Measurements from ENCODE around the gene METTL13.

DNA sequence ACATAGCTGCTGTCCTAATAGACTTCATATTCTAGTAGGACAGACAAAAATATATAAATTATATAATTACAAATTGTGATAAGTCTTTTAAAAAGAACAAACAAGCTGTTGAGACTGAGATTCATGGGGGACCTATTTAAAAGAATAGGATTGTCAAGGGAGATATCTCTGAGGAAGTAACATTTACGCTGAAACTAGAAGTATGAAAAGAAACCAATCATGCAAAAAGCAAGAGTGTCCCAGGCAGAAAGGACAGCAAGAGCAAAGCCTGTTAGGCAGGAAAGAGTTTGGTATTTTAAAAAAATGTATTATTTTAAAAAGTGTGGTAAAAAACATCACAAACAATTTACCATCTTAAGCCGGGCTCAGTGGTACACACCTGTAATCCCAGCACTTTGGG lies 9.1 kb upstream of the METTL13 start:
- TF ChIP-seq, protein P1, sequence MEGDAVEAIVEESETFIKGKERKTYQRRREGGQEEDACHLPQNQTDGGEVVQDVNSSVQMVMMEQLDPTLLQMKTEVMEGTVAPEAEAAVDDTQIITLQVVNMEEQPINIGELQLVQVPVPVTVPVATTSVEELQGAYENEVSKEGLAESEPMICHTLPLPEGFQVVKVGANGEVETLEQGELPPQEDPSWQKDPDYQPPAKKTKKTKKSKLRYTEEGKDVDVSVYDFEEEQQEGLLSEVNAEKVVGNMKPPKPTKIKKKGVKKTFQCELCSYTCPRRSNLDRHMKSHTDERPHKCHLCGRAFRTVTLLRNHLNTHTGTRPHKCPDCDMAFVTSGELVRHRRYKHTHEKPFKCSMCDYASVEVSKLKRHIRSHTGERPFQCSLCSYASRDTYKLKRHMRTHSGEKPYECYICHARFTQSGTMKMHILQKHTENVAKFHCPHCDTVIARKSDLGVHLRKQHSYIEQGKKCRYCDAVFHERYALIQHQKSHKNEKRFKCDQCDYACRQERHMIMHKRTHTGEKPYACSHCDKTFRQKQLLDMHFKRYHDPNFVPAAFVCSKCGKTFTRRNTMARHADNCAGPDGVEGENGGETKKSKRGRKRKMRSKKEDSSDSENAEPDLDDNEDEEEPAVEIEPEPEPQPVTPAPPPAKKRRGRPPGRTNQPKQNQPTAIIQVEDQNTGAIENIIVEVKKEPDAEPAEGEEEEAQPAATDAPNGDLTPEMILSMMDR (IDR thresholded peaks at IDR 0.05; ENCODE audit: poor library complexity, severe bottlenecking) = no peak
- no peak for TF ChIP-seq RAD21 (conservative IDR thresholded peaks at IDR 0.05)
- no peak for TF ChIP-seq EZH2 (IDR thresholded peaks at IDR 0.05; ENCODE audit: borderline replicate concordance, insufficient read depth, low read length, poor library complexity, severe bottlenecking)
- TF ChIP-seq, protein P2, sequence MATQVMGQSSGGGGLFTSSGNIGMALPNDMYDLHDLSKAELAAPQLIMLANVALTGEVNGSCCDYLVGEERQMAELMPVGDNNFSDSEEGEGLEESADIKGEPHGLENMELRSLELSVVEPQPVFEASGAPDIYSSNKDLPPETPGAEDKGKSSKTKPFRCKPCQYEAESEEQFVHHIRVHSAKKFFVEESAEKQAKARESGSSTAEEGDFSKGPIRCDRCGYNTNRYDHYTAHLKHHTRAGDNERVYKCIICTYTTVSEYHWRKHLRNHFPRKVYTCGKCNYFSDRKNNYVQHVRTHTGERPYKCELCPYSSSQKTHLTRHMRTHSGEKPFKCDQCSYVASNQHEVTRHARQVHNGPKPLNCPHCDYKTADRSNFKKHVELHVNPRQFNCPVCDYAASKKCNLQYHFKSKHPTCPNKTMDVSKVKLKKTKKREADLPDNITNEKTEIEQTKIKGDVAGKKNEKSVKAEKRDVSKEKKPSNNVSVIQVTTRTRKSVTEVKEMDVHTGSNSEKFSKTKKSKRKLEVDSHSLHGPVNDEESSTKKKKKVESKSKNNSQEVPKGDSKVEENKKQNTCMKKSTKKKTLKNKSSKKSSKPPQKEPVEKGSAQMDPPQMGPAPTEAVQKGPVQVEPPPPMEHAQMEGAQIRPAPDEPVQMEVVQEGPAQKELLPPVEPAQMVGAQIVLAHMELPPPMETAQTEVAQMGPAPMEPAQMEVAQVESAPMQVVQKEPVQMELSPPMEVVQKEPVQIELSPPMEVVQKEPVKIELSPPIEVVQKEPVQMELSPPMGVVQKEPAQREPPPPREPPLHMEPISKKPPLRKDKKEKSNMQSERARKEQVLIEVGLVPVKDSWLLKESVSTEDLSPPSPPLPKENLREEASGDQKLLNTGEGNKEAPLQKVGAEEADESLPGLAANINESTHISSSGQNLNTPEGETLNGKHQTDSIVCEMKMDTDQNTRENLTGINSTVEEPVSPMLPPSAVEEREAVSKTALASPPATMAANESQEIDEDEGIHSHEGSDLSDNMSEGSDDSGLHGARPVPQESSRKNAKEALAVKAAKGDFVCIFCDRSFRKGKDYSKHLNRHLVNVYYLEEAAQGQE (IDR thresholded peaks at IDR 0.05; ENCODE audit: borderline replicate concordance) = no peak
- no peak for TF ChIP-seq POLR2AphosphoS5 (IDR thresholded peaks at IDR 0.05)
- no peak for TF ChIP-seq EP300 (conservative IDR thresholded peaks at IDR 0.05; ENCODE audit: poor library complexity, severe bottlenecking)
- no peak for TF ChIP-seq MXI1 (conservative IDR thresholded peaks at IDR 0.05; ENCODE audit: poor library complexity, severe bottlenecking)

Data from neural cell (in vitro differentiated cells).